ENCODE measurements around the gene GNGT2.
"Not testable (repeated sequence)": the region's sequence is repeated elsewhere in the genome, so short reads cannot be mapped to it uniquely, and the experiment has no call there.

The GNGT2 gene

GRCh38 chr17:49170711-49171110 is 39.7 kb downstream of the GNGT2 start:
- not testable (repeated sequence) for DNase-seq (ENCODE audit: low read depth in 2 of 2)

DNA sequence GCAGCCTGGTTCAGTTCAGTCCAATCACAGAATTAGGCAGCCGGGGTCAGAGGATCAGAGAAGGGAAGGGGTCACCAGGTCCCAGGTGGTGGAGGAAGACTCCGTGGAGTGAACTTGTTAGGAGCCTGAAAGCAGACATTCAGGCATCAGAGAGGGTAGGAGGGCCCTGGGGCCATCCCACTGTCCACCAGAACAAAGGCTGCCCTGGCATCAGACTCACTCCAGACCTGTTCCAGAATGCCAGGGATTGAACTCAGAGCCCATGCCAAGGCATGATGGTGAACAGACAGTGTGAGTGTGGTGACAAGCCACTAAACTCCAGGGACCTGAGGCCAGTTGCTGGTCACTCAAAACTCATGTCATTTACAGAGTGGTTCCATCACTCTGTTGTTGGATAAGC is 40.2 kb downstream of the GNGT2 start:
- no peak for DNase-seq (ENCODE audit: low read depth in 2 of 2)

DNA sequence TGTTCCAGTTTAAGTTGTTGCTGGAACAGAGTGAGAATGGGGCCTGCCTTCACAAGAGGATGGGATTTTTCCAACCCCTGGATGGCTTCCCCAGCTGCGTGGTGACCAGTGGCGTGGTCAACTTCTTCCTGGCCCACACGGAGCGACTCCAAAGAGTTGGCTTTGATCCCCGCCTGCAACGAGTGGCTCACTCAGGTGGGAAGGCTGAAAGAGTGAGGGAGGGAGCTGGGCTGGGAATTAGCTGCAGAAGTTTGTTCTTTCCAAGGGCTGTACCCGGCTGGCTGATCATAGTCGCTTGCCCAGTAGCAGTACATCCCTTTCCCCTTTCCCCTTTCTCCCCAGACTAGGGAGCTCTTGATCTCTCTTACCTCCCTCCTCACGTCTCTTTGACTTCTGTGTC is 41.7 kb downstream of the GNGT2 start:
- DNase-seq (ENCODE audit: low read depth in 2 of 2) = no peak

DNA sequence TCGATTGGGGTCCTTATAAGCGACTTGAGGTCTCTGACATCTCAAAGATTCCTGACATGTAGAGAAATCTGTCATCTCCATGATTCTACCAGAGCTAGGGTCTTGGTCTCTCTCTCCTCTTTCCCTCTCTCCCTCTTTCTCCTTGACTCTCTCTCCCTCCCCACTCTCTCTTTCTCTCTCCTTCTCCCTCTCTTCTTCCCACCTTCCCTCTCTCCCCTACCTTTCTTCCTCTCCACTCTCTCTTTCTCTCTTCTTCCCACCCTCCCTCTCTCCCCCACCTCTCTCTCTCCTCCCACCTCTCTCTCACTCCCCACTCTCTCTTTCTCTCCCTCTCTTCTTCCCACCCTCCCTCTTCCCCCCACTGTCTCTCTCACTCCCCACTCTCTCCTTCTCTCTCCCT is 45.2 kb downstream of the GNGT2 start:
- DNase-seq (ENCODE audit: low read depth in 2 of 2) = no peak

GRCh38 chr17:49162866-49163265 is 47.5 kb downstream of the GNGT2 start:
- DNase-seq (ENCODE audit: low read depth in 2 of 2) = no peak

- no peak for DNase-seq (ENCODE audit: low read depth in 2 of 2)
Observed at GRCh38 chr17:49157784-49158183, 52.6 kb downstream of the GNGT2 start.

GRCh38 chr17:49156256-49156655 is 54.1 kb downstream of the GNGT2 start:
- DNase-seq (ENCODE audit: low read depth in 2 of 2) = no peak

Measured in stimulated activated CD4-positive, alpha-beta T cell treated with anti-CD3 and anti-CD28 coated beads, Interleukin-4, amount 100 ng/mL, for 48 hours (primary cell).